IMR-90 (cell line): ENCODE results near the gene MOB1A. TPM values are rescaled to one million over a fixed set of nuclear protein-coding genes. Genes with fewer than 3 reads are reported as not detected.

Source experiments
- ATAC-seq: fragments of 200-7000 bp; cut with Tn5 transposase; 2 replicates; pipeline ENCODE4 v1.9.1; 2020; ENCODE audit warnings: low read depth, mild to moderate bottlenecking, moderate library complexity
- BruUV-seq: library from RNA; stranded (reverse); fragments of 400-500 nt; replicated peaks from 2 replicates; lab custom pipeline; 2021; lab: Mats Ljungman, UMichigan
- CTCF ChIA-PET: fragments of 300-600 bp; formaldehyde crosslinking; extraction: SDS; loops from one replicate; lab custom pipeline; 2021; ENCODE audit warnings: antibody characterized with exemption; lab: Yijun Ruan, JAX
- POLR2A ChIA-PET: fragments of 300-600 bp; sonication (Branson Sonifier 250); formaldehyde crosslinking; loops from one replicate; lab custom pipeline; 2022; ENCODE audit warnings: antibody characterized with exemption; ENCODE audit not compliant: unreplicated experiment; lab: Charles Lee
- DNase-seq: peaks from one replicate; pipeline ENCODE4 v3.0.0; 2013
- H2AFZ ChIP-seq: replicated peaks from 2 replicates; pipeline ENCODE3; 2013; ENCODE audit warnings: low read length, mild to moderate bottlenecking; ENCODE audit not compliant: poor library complexity
- H2AK5ac ChIP-seq: 2 replicates; pipeline ENCODE4 v1.6.1; 2013; ENCODE audit warnings: low read depth, low read length, inconsistent platforms
- H2AK9ac ChIP-seq: replicated peaks from 2 replicates; pipeline ENCODE3; 2013; ENCODE audit warnings: mild to moderate bottlenecking, low read depth, low read length, moderate library complexity; ENCODE audit not compliant: poor library complexity
- H2BK120ac ChIP-seq: 2 replicates; pipeline ENCODE4 v1.6.1; 2013; ENCODE audit warnings: low read depth, low read length, inconsistent platforms
- H2BK15ac ChIP-seq: 3 replicates; pipeline ENCODE4 v1.6.1; 2013; ENCODE audit warnings: low read depth, low read length, inconsistent platforms
- H2BK20ac ChIP-seq: 2 replicates; pipeline ENCODE4 v1.6.1; 2013; ENCODE audit warnings: low read depth, mild to moderate bottlenecking, inconsistent platforms, low read length, moderate library complexity
- H2BK5ac ChIP-seq: 2 replicates; pipeline ENCODE4 v1.6.1; 2013; ENCODE audit warnings: mild to moderate bottlenecking, low read depth, low read length, inconsistent platforms; ENCODE audit not compliant: poor library complexity, severe bottlenecking
- H3K14ac ChIP-seq: replicated peaks from 2 replicates; pipeline ENCODE4 v1.6.1; 2013; ENCODE audit warnings: low read depth, low read length, inconsistent platforms
- H3K18ac ChIP-seq: 2 replicates; pipeline ENCODE4 v1.6.1; 2013; ENCODE audit warnings: low read depth, low read length, control low read depth
- H3K23ac ChIP-seq: 2 replicates; pipeline ENCODE4 v1.6.1; 2013; ENCODE audit warnings: low read depth, low read length, inconsistent platforms
- H3K27ac ChIP-seq: 2 replicates; pipeline ENCODE4 v1.5.1; 2013; ENCODE audit warnings: mild to moderate bottlenecking, control low read depth, low read length; ENCODE audit not compliant: insufficient read depth
- H3K27me3 ChIP-seq: 2 replicates; pipeline ENCODE4 v1.6.1; 2013; ENCODE audit warnings: low read length; ENCODE audit not compliant: control insufficient read depth, insufficient read depth
- H3K36me3 ChIP-seq: 2 replicates; pipeline ENCODE4 v1.6.1; 2013; ENCODE audit warnings: low read length, mixed read lengths; ENCODE audit not compliant: control insufficient read depth, insufficient read depth
- H3K4ac ChIP-seq: 2 replicates; pipeline ENCODE4 v1.6.1; 2013; ENCODE audit warnings: low read depth, low read length, inconsistent platforms
- H3K4me1 ChIP-seq: 2 replicates; pipeline ENCODE4 v1.6.1; 2013; ENCODE audit warnings: low read length, mixed read lengths; ENCODE audit not compliant: control insufficient read depth, insufficient read depth
- H3K4me2 ChIP-seq: 2 replicates; pipeline ENCODE4 v1.6.1; 2013; ENCODE audit warnings: low read depth, mild to moderate bottlenecking, control low read depth, low read length, moderate library complexity
- H3K4me3 ChIP-seq: 2 replicates; pipeline ENCODE4 v1.5.1; 2013; ENCODE audit warnings: low read depth, mild to moderate bottlenecking, control low read depth, low read length, moderate library complexity; ENCODE audit not compliant: insufficient read depth
- H3K56ac ChIP-seq: 2 replicates; pipeline ENCODE4 v1.6.1; 2013; ENCODE audit warnings: low read length, inconsistent platforms; ENCODE audit not compliant: insufficient read depth; ENCODE audit errors: extremely low read depth
- H3K79me1 ChIP-seq, 2 experiments: 2 replicates each; pipeline ENCODE4 v1.6.1; 2013; ENCODE audit warnings: low read length in 2 of 2, inconsistent platforms in 1 of 2, low read depth in 1 of 2
- H3K9ac ChIP-seq: 2 replicates; pipeline ENCODE4 v1.6.1; 2013; ENCODE audit warnings: low read depth, low read length, control low read depth
- H3K9me1 ChIP-seq: 2 replicates; pipeline ENCODE4 v1.6.1; 2013; ENCODE audit warnings: low read length, inconsistent platforms; ENCODE audit not compliant: insufficient read depth
- H3K9me3 ChIP-seq: 2 replicates; pipeline ENCODE4 v1.6.1; 2013; ENCODE audit warnings: low read length; ENCODE audit not compliant: control insufficient read depth, insufficient read depth
- H4K20me1 ChIP-seq: 2 replicates; pipeline ENCODE4 v1.6.1; 2013; ENCODE audit warnings: low read length, inconsistent platforms; ENCODE audit not compliant: insufficient read depth
- H4K5ac ChIP-seq: 2 replicates; pipeline ENCODE4 v1.6.1; 2013; ENCODE audit warnings: mild to moderate bottlenecking, low read depth, low read length, control low read depth
- H4K8ac ChIP-seq, 2 experiments: 2 replicates each; pipeline ENCODE4 v1.6.1; 2013; ENCODE audit warnings: low read depth in 2 of 2, low read length in 2 of 2, control low read depth in 1 of 2, inconsistent platforms in 1 of 2
- H4K91ac ChIP-seq: 2 replicates; pipeline ENCODE4 v1.6.1; 2013; ENCODE audit warnings: low read depth, low read length, inconsistent platforms; ENCODE audit not compliant: insufficient read depth
- CEBPB ChIP-seq: IDR thresholded peaks from 2 replicates; pipeline ENCODE4 v1.6.1; 2012; ENCODE audit warnings: low read depth, low read length, improper control_type of control experiment
- CHD1 ChIP-seq: IDR thresholded peaks from 2 replicates; pipeline ENCODE4 v1.6.1; 2012; ENCODE audit warnings: low read depth, low read length, improper control_type of control experiment
- ELK1 ChIP-seq: fragments of 150-350 bp; IDR thresholded peaks from 2 replicates; pipeline ENCODE4 v1.6.1; 2016; ENCODE audit warnings: low read depth, mild to moderate bottlenecking, low read length, moderate library complexity, borderline replicate concordance
- FOS ChIP-seq: fragments of 150-350 bp; IDR thresholded peaks from 2 replicates; pipeline ENCODE4 v1.6.1; 2016; ENCODE audit warnings: low read depth, low read length
- MAFK ChIP-seq: IDR thresholded peaks from 2 replicates; pipeline ENCODE4 v1.6.1; 2012; ENCODE audit warnings: low read depth, low read length, improper control_type of control experiment
- MAZ ChIP-seq: IDR thresholded peaks from 2 replicates; pipeline ENCODE4 v1.6.1; 2012; ENCODE audit warnings: low read depth, mild to moderate bottlenecking, low read length, improper control_type of control experiment, moderate library complexity, borderline replicate concordance
- MXI1 ChIP-seq: IDR thresholded peaks from 2 replicates; pipeline ENCODE4 v1.6.1; 2012; ENCODE audit warnings: low read depth, mild to moderate bottlenecking, low read length, moderate library complexity, borderline replicate concordance
- NFE2L2 ChIP-seq: fragments of 150-350 bp; IDR thresholded peaks from 2 replicates; pipeline ENCODE4 v1.6.1; 2016; ENCODE audit warnings: low read depth, mild to moderate bottlenecking, low read length
- POLR2A ChIP-seq: IDR thresholded peaks from 2 replicates; pipeline ENCODE4 v1.6.1; 2012; ENCODE audit warnings: mild to moderate bottlenecking, low read depth, low read length
- RAD21 ChIP-seq: IDR thresholded peaks from 2 replicates; pipeline ENCODE4 v1.6.1; 2012; ENCODE audit warnings: low read length, improper control_type of control experiment
- SMC3 ChIP-seq: fragments of 150-350 bp; IDR thresholded peaks from 2 replicates; pipeline ENCODE4 v1.6.1; 2016; ENCODE audit warnings: low read depth, mild to moderate bottlenecking, antibody characterized with exemption, low read length, moderate library complexity
- USF2 ChIP-seq: fragments of 150-350 bp; IDR thresholded peaks from 2 replicates; pipeline ENCODE4 v1.6.1; 2017; ENCODE audit warnings: mild to moderate bottlenecking, antibody characterized with exemption, low read length, low read depth
- WGBS, 2 experiments: methylation state at CpG; one replicate each; pipeline versions ENCODE4 v1.1.5 to v1.1.7; 2013; ENCODE audit warnings: missing lambda C conversion rate in 2 of 2; ENCODE audit not compliant: insufficient read length in 1 of 2; ENCODE audit errors: extremely low coverage in 2 of 2; 5-methylcytosine and 5-hydroxymethylcytosine counted together
- dilution Hi-C: fragments of 300-500 bp; cut with HindIII; formaldehyde crosslinking; loops from one replicate; pipeline ENCODE4 v1.14.3; 2018; ENCODE audit warnings: low sequenced_read_pairs; ENCODE audit not compliant: unreplicated experiment
- in situ Hi-C: fragments of 300-500 bp; cut with MboI; formaldehyde crosslinking; loops from 3 replicates; pipeline ENCODE4 v1.14.3; 2019; ENCODE audit warnings: low sequenced_read_pairs, inconsistent platforms, mixed read lengths
- intact Hi-C: fragments of 100-400 bp; cut with micrococcal nuclease; formaldehyde crosslinking; loops from 2 replicates; pipeline ENCODE4 v1.10.0; 2022
- polyA plus RNA-seq, 3 experiments: library from polyadenylated mRNA; depleted of rRNA; stranded (reverse); fragments of >200 nt; gene quantifications; 2 replicates each; pipeline ENCODE4 v1.2.3, GENCODE V29; 2012; ENCODE audit warnings: low replicate concordance in 1 of 3
- total RNA-seq: library from RNA; depleted of rRNA; stranded (reverse); fragments of >200 nt; gene quantifications from 2 replicates; pipeline ENCODE4 v1.2.3, GENCODE V29; 2012

Gene MOB1A
- total and polyA plus RNA-seq, 2 of the 4 experiments (the other 2 are of a cell fraction), result 21.0 to 60.8 TPM

GRCh38 chr2:74183878-74184277, 5.2 kb upstream of the MOB1A start:
- no peak overlapping the region for H2BK5ac ChIP-seq
- CTCF ChIA-PET, result no interaction called here
- 91% methylated on average over 1 of the region's 2 CpGs; no CpG with 5 or more reads in 1 of the 2 experiments for WGBS, 2 experiments

More at GRCh38 chr2:74183878-74184277, 5.2 kb upstream of the MOB1A start:
- no peak overlapping the region for H3K56ac ChIP-seq
- TF ChIP-seq MXI1 (no peak), MAZ (no peak), FOS (no peak), CHD1 (no peak), SMC3 (no peak), CEBPB (no peak), MAFK (no peak), POLR2A (no peak), USF2 (no peak), RAD21 (no peak), ELK1 (no peak), NFE2L2 (no peak)
- H2BK120ac ChIP-seq, result no peak overlapping the region
- H3K23ac ChIP-seq, result no peak overlapping the region
- BruUV-seq, result no TSS peak
- H3K27ac ChIP-seq, result no peak overlapping the region
- no peaks in the 10 kb centered on the region for H4K20me1 ChIP-seq
- no peak overlapping the region for H2AK5ac ChIP-seq
- H2AFZ ChIP-seq, result no peak overlapping the region
- no peaks in the 10 kb centered on the region for H3K27me3 ChIP-seq
- no peak overlapping the region for H3K18ac ChIP-seq
- peaks cover 0 to 5% of the 10 kb centered on the region in 2 experiments; a peak in 1 of 4 replicates for H3K79me1 ChIP-seq
- H2AK9ac ChIP-seq, result no peak overlapping the region
- POLR2A ChIA-PET, result no interaction called here
- H3K9ac ChIP-seq, result no peak overlapping the region
- no peak overlapping the region for H2BK20ac ChIP-seq
- in situ Hi-C loops (no loop called here), dilution Hi-C loops (no loop called here), intact Hi-C loops (no loop called here)
- 0 out of 2 replicates have a peak, but pooled peaks cover 3% of the 10 kb centered on the region for H3K9me1 ChIP-seq
- no peak overlapping the region for H3K4me3 ChIP-seq
- peaks cover 2% of the 10 kb centered on the region; the same call in 1 of the 2 replicates for H3K4me1 ChIP-seq
- DNase-seq (no peak), ATAC-seq (no peak)
- no peak overlapping the region for H3K4me2 ChIP-seq
- H3K4ac ChIP-seq, result no peak overlapping the region
- H4K8ac ChIP-seq, result no peak overlapping the region
- H3K14ac ChIP-seq, result no peak overlapping the region
- no peak overlapping the region for H4K5ac ChIP-seq
- H3K36me3 ChIP-seq, result no peaks in the 10 kb centered on the region
- no peak overlapping the region for H4K91ac ChIP-seq
- H2BK15ac ChIP-seq, result no peak overlapping the region
- H3K9me3 ChIP-seq, result no peaks in the 10 kb centered on the region
